ENCODE measurements around the gene DRP2.

DRP2 gene

DNA sequence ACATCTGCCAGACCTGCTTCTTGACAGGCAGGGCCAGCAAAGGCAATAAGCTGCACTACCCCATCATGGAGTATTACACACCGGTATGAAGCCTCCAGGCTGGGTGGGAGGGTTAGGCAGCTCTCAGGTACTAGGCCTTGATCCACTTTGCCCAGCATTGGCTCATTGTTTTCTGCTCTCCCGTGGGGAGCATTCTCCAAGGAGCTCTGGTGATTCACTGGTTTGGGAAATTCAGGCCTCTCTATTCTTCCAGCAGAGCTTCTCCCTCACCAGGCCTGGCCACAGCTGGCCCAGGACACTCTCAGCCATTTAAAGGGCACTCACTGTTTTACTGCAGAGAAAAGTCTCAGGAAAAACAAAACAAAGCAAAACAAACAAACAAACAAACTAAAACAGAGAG is 33.0 kb downstream of the DRP2 start:
- TF ChIP-seq, protein P1, sequence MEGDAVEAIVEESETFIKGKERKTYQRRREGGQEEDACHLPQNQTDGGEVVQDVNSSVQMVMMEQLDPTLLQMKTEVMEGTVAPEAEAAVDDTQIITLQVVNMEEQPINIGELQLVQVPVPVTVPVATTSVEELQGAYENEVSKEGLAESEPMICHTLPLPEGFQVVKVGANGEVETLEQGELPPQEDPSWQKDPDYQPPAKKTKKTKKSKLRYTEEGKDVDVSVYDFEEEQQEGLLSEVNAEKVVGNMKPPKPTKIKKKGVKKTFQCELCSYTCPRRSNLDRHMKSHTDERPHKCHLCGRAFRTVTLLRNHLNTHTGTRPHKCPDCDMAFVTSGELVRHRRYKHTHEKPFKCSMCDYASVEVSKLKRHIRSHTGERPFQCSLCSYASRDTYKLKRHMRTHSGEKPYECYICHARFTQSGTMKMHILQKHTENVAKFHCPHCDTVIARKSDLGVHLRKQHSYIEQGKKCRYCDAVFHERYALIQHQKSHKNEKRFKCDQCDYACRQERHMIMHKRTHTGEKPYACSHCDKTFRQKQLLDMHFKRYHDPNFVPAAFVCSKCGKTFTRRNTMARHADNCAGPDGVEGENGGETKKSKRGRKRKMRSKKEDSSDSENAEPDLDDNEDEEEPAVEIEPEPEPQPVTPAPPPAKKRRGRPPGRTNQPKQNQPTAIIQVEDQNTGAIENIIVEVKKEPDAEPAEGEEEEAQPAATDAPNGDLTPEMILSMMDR (IDR thresholded peaks at IDR 0.05; ENCODE audit: insufficient read depth, low read length, poor library complexity, severe bottlenecking) = no peak
- H3K27me3 ChIP-seq (replicated peaks; ENCODE audit: control insufficient read depth, insufficient read depth, low read length) = no peaks in the 10 kb centered on the region
- H3K36me3 ChIP-seq (ENCODE audit: control insufficient read depth, insufficient read depth, low read length) = no peaks in the 10 kb centered on the region
- H3K4me3 ChIP-seq (replicated peaks; ENCODE audit: low read depth, low read length) = no peak overlapping the region
- DNase-seq (ENCODE audit: extremely low read depth, insufficient read length) = no peak

DNA sequence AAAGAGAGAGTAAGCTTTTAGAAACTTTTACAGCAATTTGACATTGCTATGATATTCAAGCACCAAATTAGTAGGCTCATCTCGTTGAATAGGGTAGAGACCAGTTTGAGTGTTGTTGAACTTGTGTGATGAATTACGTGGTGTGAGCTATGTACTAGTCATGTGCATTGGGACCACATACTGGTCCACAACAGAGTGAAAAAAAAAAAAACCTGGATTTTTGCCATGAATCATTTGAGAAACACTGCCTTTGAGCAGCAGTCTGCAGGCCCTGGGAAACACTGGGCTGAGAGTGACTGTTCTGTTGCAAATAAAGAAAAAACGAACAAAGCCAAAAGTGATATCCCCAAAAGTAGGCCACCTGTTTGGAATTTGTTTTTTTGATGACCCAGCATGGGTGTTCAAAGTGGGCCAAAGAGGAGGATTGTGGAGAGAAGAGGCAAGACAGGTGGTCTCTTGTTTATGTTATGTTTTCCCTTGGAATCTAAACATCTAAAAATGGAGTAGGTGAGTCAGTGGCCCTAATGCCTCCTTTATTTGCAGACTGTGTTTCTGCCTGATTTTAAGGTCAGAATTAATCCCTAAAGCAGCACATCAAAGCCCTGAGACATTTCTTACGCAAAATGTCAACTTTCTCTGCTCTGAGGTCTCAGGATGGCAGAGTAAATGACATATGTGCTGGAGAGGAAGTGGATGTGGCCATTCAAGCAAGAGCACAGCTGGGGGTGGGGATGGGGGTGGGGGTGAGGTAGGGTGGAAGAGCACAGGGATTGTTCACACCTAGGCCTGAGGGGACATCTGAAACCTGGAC is 38.1 kb downstream of the DRP2 start:
- TF ChIP-seq, protein P1 (IDR thresholded peaks at IDR 0.05; ENCODE audit: insufficient read depth, low read length, poor library complexity, severe bottlenecking) = no peak

DNA sequence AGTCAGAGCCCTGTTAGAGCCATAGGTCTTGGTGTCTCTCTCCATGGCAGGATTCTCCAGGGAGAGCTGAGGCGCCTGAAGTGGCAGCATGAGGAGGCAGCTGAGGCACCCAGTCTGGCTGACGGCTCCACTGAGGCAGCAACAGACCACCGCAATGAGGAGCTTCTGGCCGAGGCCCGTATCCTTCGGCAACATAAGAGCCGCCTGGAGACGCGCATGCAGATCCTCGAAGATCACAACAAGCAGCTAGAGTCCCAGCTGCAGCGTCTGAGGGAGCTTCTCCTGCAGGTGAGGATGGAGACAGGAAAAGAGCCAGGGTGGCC is 38.6 kb downstream of the DRP2 start:
- no peak overlapping the region for H3K4me3 ChIP-seq (replicated peaks; ENCODE audit: low read depth, low read length)
- TF ChIP-seq, protein P1 (IDR thresholded peaks at IDR 0.05; ENCODE audit: insufficient read depth, low read length, poor library complexity, severe bottlenecking) = no peak
- no peaks in the 10 kb centered on the region for H3K27me3 ChIP-seq (replicated peaks; ENCODE audit: control insufficient read depth, insufficient read depth, low read length)
- DNase-seq (ENCODE audit: extremely low read depth, insufficient read length) = no peak
- H3K36me3 ChIP-seq (ENCODE audit: control insufficient read depth, insufficient read depth, low read length) = no peaks in the 10 kb centered on the region

More for the DNA sequence above, 38.1 kb downstream of the DRP2 start:
- no peaks in the 10 kb centered on the region for H3K36me3 ChIP-seq (ENCODE audit: control insufficient read depth, insufficient read depth, low read length)
- no peak overlapping the region for H3K4me3 ChIP-seq (replicated peaks; ENCODE audit: low read depth, low read length)
- no peaks in the 10 kb centered on the region for H3K27me3 ChIP-seq (replicated peaks; ENCODE audit: control insufficient read depth, insufficient read depth, low read length)
- DNase-seq (ENCODE audit: extremely low read depth, insufficient read length) = no peak

DNA sequence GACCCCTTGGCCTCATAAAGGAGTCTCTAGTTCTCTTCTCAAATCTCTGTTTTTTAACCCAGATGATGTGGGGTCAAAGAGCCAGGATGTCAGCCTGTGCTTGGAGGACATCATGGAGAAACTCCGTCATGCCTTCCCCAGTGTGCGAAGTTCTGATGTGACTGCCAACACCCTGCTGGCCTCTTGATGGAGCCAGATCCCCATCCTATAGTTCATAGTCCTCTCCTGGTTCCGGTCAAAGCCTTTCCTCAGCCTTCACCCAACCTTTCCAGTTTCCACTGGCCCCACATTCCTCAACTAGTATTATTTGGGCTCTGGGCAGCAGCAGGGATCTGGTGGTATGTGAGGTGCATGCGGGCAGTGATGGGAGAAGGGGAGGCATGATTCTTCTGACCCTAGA is 40.8 kb downstream of the DRP2 start:
- Histone ChIP-seq H3K36me3 (ENCODE audit: control insufficient read depth, insufficient read depth, low read length) (no peaks in the 10 kb centered on the region), H3K27me3 (replicated peaks; ENCODE audit: control insufficient read depth, insufficient read depth, low read length) (no peaks in the 10 kb centered on the region), H3K4me3 (replicated peaks; ENCODE audit: low read depth, low read length) (no peak overlapping the region)
- DNase-seq (ENCODE audit: extremely low read depth, insufficient read length) = no peak
- TF ChIP-seq, protein P1 (IDR thresholded peaks at IDR 0.05; ENCODE audit: insufficient read depth, low read length, poor library complexity, severe bottlenecking) = peak; percentile 23

DNA sequence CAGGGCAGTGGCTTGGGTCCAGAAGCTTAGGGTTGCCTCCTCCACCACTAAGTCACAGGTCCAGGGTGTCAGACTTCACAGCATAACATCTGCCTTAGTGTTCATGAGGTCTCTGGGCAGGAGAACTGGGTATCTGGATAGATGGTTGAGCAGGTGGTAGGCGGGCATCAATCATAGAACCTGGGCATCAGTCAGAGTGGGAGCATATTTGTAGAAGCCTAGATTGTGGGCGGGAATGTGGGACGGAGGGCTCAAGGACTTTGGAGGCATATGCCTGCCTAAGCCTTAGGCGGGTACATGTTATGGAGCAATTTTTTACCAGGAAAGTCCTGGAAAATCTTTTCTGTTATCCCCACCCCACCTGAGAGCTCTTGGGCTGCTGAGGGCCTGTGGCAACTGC is 43.0 kb downstream of the DRP2 start:
- Histone ChIP-seq H3K27me3 (replicated peaks; ENCODE audit: control insufficient read depth, insufficient read depth, low read length) (no peaks in the 10 kb centered on the region), H3K4me3 (replicated peaks; ENCODE audit: low read depth, low read length) (no peak overlapping the region), H3K36me3 (ENCODE audit: control insufficient read depth, insufficient read depth, low read length) (no peaks in the 10 kb centered on the region)
- DNase-seq (ENCODE audit: extremely low read depth, insufficient read length) = no peak
- TF ChIP-seq, protein P1 (IDR thresholded peaks at IDR 0.05; ENCODE audit: insufficient read depth, low read length, poor library complexity, severe bottlenecking) = no peak

DNA sequence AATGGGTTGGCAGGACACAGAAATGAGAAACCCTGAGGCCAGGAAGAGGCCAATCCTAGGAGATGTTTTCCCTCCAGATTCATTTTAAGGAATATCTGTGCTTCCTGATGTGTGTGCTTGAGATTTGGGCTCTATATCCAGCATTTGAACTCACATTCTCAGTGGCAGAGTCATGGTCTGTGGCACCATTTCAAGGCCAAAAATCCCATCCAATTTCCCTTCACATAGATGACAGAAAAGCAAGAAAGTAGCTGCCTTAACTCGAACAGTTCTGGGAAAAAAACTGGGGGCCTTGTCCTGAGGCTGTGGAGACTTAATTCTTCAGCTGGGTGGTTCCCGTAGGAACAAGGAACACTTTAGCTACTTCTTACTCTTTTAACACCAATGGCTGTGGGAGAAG is 44.2 kb downstream of the DRP2 start:
- no peak overlapping the region for H3K4me3 ChIP-seq (replicated peaks; ENCODE audit: low read depth, low read length)
- DNase-seq (ENCODE audit: extremely low read depth, insufficient read length) = no peak
- TF ChIP-seq, protein P1 (IDR thresholded peaks at IDR 0.05; ENCODE audit: insufficient read depth, low read length, poor library complexity, severe bottlenecking) = no peak
- H3K27me3 ChIP-seq (replicated peaks; ENCODE audit: control insufficient read depth, insufficient read depth, low read length) = no peaks in the 10 kb centered on the region
- no peaks in the 10 kb centered on the region for H3K36me3 ChIP-seq (ENCODE audit: control insufficient read depth, insufficient read depth, low read length)

Data from GM06990 (cell line).